Measurements from ENCODE around the gene ADGRG1.

GRCh38 chr16:57623251-57624043, 5.0 kb upstream of the ADGRG1 start:
- no peak for TF ChIP-seq POLR2A (IDR thresholded peaks at IDR 0.05)
- TF ChIP-seq CTCF (IDR thresholded peaks at IDR 0.05), result no peak
